LHCN-M2 (cell line): ENCODE results near the gene CORO7. TPM values are rescaled to one million over a fixed set of nuclear protein-coding genes. Genes with fewer than 3 reads are reported as not detected.
"Not testable (repeated sequence)": the region's sequence is repeated elsewhere in the genome, so short reads cannot be mapped to it uniquely, and the experiment has no call there.

ENCODE experiments used
- DNase-seq: peaks from one replicate; pipeline ENCODE4 v3.0.0-alpha.2; 2012; ENCODE audit warnings: low read depth
- total RNA-seq: library from RNA; depleted of rRNA; stranded (reverse); fragments of >200 nt; gene quantifications from 2 replicates; pipeline ENCODE4 v1.2.3, GENCODE V29; 2014

The CORO7 gene
- total RNA-seq, 1 experiment from 2014 or later = 34.8 TPM

DNA sequence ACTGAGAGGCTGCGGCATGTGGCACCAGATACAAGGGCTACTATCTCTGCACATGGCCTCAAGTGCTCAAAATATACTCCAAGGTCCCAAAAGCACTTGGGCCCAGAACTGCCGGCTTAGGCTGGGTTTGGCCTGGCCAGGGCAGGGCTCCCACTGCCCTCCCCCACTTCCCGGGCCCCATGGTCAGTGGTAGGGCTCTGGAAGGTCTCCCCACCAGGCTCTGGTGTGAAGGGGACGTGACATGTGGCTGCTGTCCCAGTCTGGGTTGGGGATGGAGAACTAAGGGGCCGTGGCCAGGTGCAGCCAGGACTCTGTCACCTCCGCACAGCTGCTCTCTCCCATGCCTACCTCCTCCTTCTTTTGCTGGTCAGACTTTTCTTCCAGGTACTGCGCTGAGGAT is 59.6 kb downstream of the CORO7 start:
- DNase-seq = no peak

DNA sequence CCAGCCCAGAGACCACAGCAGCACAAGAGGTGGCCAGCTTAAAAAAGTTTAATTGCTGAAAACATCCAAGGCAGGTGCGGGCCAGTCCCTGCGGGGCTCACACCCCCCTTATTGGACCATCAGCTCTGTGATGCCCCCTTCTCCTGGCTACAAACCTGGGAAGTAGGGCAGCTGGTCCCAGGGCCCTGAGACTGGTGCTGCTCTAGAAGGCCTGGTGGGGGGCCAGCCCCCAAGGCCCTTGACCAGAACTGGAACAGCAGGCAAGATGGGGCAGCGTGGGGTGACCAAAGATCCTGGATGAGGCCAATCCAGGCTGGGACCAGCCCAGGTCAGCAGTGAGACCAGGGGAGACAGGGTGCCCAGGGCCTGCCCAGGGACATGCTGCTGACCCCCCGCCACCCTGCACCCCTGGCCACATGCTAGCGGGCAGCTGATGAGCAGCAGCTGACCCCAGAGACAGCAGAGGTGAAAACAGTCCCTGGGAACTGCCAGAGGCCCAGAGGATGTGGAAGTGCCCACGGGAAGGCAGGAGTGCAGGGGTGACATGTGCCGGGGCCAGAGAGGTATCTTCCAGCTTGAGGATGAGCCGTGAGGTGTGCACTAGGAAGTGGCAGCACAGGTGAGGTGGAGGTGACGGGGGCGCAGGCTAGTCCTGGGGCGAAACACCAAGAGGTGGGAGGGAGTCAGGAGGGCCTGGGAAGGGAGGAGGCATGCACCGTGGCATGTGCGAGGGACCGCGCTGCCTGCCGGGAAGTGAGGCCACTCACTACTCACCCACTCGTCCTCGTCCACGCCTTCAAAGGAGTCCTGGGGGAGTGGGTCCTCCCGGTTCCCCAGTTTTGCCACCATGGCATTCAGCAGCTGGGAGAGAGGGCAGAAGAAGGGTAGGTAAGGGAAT is 61.6 kb downstream of the CORO7 start:
- no peak for DNase-seq

- no peak for DNase-seq
Observed at GRCh38 chr16:4353675-4354074, 62.7 kb downstream of the CORO7 start.

DNA sequence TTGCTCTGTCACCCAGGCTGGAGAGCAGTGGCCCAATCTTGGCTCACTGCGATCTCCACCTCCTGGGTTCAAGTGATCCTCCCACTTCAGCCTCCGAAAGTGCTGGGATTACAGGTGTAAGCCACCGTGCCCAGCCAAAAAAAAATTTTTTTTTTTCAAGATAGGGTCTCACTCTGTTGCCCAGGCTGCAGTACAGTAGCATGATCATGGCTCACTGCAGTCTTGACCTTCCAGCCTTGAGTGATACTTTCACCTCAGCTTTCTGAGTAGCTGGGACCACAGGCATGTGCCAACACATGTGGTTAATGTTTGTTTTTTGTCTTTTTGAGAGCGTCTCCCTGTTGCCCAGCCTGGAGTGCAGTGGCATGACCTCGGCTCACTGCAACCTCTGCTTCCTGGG is 63.6 kb downstream of the CORO7 start:
- no peak for DNase-seq

- DNase-seq = peak; percentile 47
Observed at GRCh38 chr16:4351880-4352279, 64.5 kb downstream of the CORO7 start.

- peak; percentile 92 for DNase-seq
Observed at GRCh38 chr16:4350787-4351659, 65.4 kb downstream of the CORO7 start, which contains the start of gene PAM16. Gene PAM16 (minus strand): TSS chr16:4351321. CDS start chr16:4351234, 87 bp downstream.

- no peak for DNase-seq
Observed at GRCh38 chr16:4350365-4350786, 66.0 kb downstream of the CORO7 start.

- DNase-seq = no peak
Observed at GRCh38 chr16:4349332-4349731, 67.1 kb downstream of the CORO7 start.

- no peak for DNase-seq
Observed at GRCh38 chr16:4347765-4348509, 68.5 kb downstream of the CORO7 start.

GRCh38 chr16:4347010-4347409 is 69.4 kb downstream of the CORO7 start:
- peak; percentile 17 for DNase-seq

DNA sequence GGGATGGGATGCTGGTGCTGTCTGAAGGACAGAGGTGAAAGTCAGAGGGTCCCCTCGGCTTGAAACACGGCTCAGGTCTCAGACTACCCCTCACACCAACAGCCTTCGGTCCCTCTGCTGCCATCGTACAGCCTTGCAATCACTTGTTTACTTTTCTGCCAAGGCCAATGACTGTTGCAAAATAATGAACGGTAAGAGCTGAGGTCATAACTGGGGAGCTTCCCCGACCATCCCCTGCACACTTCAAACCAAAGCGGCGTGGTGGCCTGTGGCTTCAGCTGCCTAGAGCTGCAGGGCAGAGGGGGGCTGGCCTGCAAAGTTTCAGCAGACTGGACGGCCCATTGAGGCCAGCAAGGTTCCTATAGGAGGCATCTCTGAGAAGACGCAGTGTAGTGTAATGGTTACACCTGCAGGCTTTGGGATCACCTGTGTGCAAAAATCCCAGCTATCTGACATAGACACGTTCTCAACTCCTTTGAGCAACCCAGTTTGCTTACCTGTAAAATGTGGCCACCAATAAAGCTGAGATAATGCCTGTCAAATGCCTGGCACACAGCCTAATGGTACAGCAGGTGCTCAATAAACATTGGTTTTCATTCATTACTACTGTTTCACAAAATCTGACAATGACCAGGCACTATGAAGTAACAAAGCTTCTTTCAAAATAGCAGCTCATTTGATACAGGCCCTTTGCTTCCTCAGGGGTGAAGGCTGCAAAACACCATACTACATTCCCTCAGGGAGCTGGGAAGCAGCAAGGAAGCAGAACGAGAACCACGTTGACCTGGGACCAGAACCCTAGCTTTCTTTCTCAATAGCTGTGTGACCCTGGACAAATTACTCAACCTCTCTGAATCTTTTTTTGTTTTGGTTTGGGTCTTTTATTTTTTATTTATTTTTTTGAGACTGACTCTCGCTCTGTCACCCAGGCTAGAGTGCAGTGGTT is 70.3 kb downstream of the CORO7 start:
- no peak for DNase-seq

GRCh38 chr16:4344983-4345835 is 71.2 kb downstream of the CORO7 start:
- DNase-seq = no peak

DNA sequence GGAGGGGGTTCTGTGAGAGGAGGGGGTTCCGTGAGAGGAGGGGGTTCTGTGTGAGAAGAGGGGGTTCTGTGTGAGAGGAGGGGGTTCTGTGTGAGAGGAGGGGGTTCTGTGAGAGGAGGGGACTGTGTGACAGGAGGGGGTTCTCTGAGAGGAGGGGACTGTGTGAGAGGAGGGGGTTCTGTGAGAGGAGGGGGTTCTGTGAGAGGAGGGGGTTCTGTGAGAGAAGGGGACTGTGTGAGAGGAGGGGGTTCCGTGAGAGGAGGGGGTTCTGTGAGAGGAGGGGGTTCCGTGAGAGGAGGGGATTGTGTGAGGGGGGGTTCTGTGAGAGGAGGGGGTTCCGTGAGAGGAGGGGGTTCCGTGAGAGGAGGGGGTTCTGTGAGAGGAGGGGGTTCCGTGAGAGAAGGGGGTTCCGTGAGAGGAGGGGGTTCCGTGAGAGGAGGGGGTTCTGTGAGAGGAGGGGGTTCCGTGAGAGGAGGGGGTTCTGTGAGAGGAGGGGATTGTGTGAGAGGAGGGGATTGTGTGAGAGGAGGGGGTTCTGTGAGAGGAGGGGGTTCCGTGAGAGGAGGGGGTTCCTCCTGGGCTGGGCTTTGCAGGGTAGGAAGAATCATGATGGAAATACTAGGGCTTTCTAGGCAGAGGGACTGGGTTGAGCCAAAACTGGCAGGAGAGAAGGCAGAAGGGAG is 72.0 kb downstream of the CORO7 start:
- not testable (repeated sequence) for DNase-seq

DNA sequence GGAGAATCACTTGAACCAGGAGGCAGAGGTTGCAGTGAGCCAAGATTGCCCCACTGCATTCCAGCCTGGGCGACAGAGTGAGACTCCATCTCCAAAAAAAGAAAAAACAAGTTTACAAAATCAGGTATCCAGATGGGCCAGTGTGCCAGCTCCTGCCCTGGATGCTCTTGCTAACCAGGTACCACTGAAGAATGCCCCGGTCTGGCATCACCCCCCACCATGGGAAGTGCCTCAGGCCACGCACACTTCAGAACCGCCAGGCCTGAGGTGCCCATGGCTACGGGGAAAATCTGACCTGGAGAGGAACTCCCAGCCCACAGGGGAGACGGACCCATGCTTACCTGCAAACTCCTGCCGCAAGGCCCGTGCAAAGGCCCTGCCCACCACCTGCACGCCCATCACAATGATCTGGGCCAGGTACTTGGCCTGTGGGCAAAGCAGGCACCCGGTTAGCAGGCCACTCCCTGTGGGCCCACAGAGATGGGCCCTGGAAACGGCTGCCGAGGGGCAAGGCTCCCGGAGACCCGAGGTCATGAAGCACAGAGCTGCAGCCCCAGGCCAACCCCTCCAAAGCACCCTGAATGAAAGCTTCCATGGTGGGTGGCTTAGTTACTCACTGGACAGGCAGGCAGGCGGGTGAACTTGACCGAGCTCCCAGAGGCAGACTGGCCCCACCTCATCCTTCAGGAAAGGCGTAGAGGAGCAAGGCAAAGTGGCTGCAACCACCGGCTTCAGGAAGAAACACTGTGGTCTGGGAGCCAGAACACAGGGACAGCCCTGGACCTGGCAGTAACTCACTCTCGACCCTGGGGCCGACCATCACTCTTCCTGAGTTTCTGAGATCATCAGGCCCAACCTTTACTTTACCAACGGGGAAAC is 73.3 kb downstream of the CORO7 start:
- no peak for DNase-seq

DNA sequence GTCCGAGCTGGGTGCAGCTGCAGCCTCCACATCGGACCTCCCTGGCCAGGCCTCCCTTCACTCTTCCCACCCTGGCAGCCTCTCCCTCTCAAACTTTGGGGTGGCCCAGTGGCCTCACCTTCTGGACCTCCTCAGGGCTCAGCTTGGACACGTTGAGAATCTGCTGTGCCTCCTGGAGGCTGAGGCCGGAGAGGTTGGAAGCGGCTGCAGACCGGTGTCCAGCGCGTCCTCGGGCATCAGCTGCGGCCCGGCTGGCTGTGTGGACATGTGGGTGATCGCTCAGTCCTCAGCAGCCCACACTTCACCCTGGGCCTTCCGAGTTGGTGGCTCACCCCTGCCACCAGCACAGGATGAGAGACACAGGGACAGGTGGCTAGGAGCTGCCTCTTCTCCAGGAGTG is 75.1 kb downstream of the CORO7 start:
- DNase-seq = no peak

DNA sequence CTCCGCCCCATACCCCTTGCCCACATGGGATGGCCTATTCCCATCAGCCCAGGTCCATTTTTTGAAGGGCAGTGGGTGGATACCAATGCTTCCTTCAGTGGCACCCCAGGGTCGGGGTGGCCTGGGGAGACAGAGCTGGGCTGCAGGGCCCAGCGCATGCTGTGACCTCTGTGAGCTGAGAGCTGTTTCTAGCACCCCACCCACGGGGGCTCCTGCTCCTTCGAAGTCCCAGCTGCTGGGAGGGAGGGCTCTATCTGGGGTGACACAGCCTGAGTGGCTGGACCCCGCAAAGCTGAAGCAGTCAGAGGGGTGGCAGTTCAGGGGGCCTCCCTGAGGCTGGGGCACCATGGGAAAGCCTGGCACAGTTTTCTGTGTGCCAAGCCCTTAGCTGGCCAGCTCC is 76.0 kb downstream of the CORO7 start:
- no peak for DNase-seq

- DNase-seq = no peak
Observed at GRCh38 chr16:4339909-4340308, 76.5 kb downstream of the CORO7 start.

GRCh38 chr16:4339455-4339854 is 76.9 kb downstream of the CORO7 start:
- DNase-seq = no peak
